GM15510 (cell line): ENCODE results near the gene UMPS.

Experiments used
- POLR2A ChIP-seq: IDR thresholded peaks from 3 replicates; pipeline ENCODE4 v1.6.1; 2011; ENCODE audit warnings: borderline replicate concordance; ENCODE audit not compliant: insufficient read length; ENCODE audit errors: extremely low read depth

UMPS gene

DNA sequence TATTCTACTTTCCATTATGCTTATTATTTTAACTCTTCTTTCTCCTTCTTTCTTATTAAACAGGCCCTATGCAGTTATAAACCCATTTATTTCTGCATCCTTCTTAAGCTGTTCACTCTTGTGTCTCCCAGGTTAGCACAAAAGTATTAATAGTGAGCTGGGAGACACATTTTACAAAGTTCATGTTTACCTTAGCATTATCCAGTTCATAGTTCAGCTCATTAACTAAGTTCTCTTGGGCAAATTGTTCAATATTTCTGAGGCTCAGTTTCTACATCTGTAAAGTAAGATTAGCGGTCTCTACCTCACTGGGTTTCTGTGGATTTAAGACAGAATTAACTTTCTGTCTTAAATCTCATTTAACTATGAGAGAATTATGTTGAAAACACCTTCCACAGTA lies 31.2 kb upstream of the UMPS start:
- TF ChIP-seq POLR2A: no peak

DNA sequence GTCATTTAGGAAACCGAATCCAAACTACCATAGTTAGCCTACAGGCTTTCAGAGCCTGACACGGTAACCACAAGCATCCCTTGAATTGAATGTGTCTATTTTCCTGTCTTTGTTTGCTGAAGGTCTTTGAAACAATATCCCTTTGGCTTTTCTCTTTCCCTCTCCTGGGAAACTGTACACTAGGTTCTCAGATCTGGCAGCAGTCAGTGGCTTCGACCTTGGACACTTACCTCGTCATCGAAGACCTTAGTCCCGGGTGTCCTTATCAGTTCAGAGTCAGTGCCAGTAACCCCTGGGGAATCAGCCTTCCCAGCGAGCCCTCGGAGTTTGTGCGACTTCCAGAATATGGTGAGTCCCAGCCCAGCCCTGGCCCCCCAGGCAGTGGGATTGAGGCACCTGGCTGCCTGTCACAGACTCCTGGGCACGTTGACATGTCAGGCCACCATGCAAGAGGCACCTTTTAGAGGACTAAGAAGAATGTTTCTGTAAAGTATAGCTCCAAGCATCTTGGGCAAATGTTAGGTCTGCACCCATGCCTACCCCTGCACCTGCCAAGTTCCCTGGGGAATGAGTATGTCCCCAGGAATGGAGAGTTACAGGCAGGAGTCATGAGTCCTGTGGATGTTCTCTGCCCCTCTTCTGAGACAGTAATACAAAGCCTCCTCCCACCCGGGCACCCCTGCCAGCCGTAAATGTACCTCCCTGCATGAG lies 30.4 kb upstream of the UMPS start:
- no peak for TF ChIP-seq POLR2A

DNA sequence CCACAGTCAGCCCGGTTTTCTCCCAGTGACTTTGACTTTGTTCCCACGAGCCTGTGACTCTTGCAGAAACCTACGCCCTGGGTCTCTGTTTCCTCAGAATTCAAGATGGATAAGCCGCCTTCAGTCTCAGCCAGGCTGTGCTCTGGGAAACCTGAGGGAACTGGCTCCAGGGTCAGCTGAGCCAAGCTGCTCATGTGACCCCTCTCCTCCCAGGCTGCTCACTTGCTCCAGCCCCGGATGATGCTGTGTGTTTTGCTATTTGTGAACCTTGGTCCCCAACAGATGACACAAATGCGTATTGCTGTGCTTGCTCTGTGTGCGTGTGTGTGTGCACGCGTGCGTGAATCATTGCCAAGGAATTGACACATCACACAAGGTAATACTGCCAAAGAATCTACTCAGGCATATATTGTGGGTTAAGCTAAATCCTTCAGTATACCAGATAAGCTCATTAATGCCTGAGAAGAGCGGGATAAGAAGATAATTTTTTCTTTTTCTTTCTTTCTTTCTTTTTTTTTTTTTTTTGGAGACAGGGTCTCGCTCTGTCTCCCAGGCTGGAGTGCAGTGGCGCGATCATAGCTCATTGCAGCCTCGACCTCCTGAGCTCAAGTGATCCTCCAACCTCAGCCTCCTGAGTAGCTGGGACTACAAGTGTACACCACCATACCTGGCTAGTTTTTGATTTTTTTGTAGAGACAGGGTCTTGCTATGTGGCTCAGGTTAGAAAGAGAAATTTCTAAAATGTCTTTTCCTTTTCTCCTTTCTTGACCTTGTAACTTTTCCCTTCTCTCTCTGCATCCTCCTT lies 29.2 kb upstream of the UMPS start:
- TF ChIP-seq POLR2A: no peak

DNA sequence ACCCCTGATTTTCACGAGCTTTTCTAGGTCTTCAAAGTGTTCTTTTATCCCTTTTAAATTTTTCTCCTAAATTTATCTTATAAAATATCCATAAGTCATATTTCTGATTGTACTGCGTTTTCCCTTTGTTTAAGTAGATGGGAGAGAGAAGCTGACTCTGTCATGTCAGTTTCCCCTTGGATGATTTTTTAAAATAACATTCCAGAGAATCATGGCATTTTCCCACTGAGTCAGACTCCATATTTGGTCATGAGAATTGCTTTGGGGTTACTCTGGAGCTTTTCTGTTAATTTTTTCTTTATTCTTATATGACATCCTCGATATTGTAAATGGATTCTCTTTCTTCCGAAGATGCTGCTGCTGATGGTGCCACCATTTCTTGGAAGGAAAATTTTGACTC lies 28.6 kb upstream of the UMPS start:
- no peak for TF ChIP-seq POLR2A

DNA sequence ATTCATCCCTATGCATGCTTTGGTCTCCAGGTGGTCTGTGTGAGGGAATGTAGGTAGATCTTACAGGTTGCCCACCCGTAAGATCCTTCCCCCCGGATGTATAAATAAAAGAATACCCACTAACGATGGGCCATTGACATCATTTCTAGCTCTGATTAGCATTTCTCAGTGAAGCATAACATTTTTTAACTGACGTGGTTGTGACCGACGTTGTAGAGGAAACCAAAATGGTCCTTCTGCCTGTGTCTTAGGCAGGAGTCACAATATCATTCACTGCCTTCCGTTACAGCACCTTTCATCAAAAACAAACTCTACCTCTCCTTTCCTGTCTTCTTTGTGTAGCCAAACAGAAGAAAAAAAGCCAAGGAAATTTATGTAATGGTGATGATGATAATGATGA lies 27.3 kb upstream of the UMPS start:
- no peak for TF ChIP-seq POLR2A

DNA sequence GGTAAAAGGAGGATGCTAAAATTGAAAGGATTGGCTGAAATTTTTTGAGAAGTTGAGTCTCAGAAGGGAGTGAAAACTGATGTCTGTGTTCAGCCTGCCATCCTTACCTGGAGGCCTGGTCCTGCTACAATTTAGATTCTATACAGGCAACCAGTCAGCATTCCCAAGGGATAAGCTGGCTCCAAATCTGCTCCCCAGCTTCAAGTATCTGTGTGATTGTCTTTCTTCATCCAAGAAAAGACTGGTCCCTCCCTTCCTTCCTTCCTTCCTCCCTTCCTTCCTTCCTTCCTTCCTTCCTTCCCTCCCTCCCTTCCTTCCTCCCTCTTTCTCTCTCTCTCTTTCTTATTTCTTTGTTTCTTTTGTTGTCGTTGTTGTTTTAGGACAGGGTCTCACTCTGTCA lies 24.7 kb upstream of the UMPS start:
- TF ChIP-seq POLR2A: no peak

DNA sequence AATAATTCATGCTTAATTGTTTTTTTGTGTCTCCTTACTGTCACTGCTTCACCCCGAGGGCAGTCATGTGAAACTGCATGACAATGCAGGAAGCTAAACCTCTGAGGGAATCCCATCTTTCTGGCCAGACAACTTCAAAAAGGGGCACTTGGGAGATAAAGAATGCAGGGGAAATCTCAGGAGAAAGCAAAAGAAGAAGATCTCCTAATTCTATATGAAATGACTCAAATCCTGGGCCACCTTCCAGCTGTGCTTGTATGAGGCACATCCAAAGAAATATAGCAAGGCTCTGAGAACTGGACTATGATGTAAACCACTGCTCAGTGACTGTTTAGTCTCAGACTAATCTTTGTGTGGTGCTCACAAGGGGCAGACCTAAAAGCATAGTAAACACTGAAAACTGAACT lies 22.6 kb upstream of the UMPS start:
- no peak for TF ChIP-seq POLR2A

DNA sequence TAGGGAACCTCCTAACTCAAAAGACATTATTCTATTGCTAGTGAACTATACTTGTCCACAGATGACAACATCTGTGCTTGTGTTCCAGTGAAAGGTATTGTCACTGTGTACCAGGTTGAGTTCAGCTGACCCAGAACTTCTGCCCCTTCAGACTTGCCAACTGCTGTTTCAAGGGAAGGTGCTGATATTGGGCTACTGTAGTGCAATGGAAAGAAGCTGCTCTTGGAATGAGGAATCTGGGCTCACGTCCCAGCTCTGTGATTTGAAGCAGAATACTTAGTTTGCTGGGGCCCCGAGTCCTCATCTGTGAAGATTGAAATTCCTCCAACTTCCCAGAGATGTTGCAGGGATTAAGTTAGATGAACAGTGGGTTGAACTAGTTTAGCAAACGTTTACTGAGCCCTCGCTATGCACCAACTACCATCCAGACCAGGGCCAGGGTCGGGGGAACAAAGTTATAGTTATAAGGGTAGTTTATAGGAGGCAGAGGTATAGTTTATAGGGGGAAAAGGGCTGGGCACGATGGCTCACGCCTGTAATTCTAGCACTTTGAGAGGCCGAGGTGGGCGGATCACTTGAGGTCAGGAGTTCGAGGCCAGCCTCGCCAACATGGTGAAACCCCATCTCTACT lies 15.9 kb upstream of the UMPS start:
- TF ChIP-seq POLR2A: no peak

DNA sequence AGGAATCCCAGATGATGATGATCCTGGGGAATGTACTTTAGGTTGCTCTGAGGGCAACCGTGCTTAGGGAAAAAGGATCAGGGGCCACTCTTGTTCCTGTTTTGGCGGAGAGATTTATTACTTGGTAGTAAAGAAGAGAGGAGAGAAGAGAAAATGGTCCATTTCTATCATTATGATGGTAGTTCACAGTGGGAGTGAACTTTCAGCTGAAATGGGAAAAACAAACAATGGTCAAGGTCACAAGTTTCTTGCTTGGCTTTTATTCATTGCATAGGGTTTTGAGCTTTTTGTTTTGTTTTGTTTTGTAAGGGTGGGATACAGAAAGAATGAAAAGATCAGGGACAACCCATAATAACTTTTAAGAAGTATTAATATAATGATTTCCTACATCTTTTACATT lies 7.7 kb upstream of the UMPS start:
- TF ChIP-seq POLR2A: no peak

DNA sequence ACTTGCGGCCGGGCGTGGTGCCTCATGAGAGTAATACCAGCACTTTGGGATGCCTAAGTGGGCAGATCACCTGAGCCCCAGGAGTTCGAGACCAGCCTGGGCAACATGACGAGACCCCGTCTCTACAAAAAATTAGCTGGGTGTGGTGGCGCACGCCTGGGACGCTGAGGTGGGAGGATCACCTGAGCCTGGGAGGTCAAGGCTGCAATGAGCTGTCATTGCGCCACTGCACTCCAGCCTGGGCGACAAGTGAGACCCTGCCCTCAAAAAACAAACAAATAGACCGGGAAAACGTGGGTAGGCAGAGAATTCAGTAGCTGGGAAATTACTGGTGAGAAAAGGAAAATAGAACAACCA lies 667 bp downstream of the UMPS start:
- TF ChIP-seq POLR2A: no peak

DNA sequence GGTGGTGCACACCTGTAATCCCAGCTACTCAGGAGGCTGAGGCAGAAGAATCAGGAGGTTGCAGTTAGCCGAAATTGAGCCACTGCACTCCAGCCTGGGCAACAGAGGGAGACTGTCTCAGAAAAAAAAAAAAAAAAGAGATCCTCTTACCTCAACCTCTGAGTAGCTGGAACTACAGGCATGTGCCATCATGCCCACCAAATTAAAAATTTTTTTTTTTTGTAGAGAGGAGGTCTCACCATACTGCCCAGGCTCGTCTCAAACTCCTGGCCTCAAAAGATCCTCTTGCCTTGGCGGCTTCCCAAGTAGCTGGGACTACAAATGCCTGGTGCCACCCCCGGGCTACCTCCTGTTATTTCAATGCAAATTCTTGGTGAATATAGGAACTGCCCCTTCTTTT lies 1.5 kb downstream of the UMPS start:
- TF ChIP-seq POLR2A: no peak

DNA sequence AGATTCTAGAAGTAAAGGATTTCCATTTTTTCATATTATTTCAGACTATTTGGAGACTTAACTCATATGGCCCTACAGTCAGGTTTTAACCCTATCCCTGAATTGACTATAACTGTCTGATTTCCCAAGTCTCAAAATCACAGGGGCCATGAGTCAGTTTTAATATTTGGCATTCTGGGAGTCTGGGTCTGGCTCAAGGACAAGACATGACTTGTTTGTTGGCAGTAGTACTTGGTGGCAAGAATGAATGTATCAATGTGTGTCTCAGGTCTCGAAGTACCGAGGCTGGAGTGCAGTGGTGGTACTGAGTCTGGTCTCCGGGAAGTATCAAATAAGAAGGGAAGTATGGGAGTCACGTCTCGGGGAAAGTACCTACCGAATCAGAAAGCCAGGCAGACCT lies 10.8 kb downstream of the UMPS start:
- TF ChIP-seq POLR2A: no peak

DNA sequence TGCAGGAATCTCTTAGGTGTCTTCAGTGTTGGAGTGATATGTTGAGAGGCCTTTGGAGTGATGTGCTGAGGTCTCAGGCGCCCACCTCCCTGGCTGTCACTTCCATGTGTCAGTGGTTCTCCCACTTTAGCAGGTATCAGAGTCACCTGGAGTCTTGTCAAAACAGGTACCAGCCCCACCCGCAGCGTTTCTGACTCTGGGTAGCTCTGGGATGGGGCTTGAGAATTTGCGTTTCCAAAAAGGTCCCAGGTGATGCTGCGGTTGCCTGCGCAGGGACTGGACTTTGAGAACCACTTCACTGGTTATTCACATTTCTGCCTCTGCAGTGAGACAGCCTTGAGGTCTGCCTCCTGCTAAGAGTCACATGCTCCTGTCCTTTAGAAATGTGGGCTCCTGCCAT lies 15.5 kb downstream of the UMPS start:
- TF ChIP-seq POLR2A: no peak

DNA sequence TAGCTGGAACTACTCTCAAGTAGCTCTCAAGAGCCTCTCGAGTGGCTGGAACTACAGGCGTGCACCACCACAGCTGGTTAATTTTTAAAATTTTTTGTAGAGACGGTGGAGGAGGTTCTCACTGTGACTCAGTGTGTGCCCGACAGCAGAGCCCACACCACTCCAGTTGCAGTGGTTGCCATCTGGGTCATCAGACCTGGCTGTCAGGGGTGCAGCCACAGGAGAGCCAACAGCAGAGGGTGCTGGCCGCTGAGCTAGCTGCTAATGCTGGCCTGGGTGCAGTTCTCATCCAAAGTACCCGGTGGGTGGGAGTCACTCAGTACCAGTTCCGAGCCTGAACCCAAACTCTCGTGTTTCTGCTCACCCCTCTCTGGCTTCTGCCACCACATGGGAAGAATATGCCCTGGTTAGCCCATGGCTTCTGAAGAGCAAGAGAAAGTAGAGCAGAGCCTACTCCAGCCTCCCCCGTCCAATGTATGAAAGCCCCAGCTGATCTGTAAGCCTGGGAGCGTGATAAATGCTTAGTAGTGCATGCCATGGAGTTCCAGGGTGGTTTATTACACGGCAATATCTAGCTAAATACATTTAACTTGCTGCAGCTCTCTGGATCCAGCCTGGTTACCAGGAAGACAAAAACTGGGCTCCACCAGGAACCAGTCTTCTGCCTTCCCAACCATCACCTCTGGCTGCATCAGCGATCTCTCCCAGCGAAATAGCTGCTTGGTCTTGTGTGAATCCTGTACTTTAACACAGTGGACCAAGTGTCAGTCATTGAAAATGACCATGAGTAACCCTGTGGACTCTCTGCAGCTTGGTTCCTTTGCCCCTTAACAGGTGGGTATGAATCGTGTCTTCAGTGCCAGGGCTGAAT lies 17.1 kb downstream of the UMPS start:
- TF ChIP-seq POLR2A: no peak
